ENCODE results near the gene ARHGEF35.
"Not testable (repeated sequence)": the region's sequence is repeated elsewhere in the genome, so short reads cannot be mapped to it uniquely, and the experiment has no call there.

The ARHGEF35 gene

GRCh38 chr7:144201978-144202377, 6.3 kb upstream of the ARHGEF35 start:
- H3K9me3 ChIP-seq; H3K36me3 ChIP-seq (replicated peaks); H3K4me3 ChIP-seq; H3K4me1 ChIP-seq; in situ Hi-C loops (cut with MboI; ENCODE audit: low sequenced_read_pairs); DNase-seq (ENCODE audit: low spot score in 2 of 2); H3K27me3 ChIP-seq (ENCODE audit: low read depth): not testable (repeated sequence)

- H3K4me3 ChIP-seq; H3K9me3 ChIP-seq; H3K36me3 ChIP-seq (replicated peaks); H3K4me1 ChIP-seq; in situ Hi-C loops (cut with MboI; ENCODE audit: low sequenced_read_pairs); DNase-seq (ENCODE audit: low spot score in 2 of 2); H3K27me3 ChIP-seq (ENCODE audit: low read depth): not testable (repeated sequence)
Observed at GRCh38 chr7:144198934-144199333, 3.3 kb upstream of the ARHGEF35 start.

GRCh38 chr7:144194453-144194852, 1.2 kb downstream of the ARHGEF35 start:
- in situ Hi-C loops (cut with MboI; ENCODE audit: low sequenced_read_pairs); H3K4me3 ChIP-seq; H3K27me3 ChIP-seq (ENCODE audit: low read depth); H3K9me3 ChIP-seq; DNase-seq (ENCODE audit: low spot score in 2 of 2); H3K36me3 ChIP-seq (replicated peaks); H3K4me1 ChIP-seq: not testable (repeated sequence)

- H3K4me1 ChIP-seq; H3K4me3 ChIP-seq; DNase-seq (ENCODE audit: low spot score in 2 of 2); H3K27me3 ChIP-seq (ENCODE audit: low read depth); H3K9me3 ChIP-seq; H3K36me3 ChIP-seq (replicated peaks); in situ Hi-C loops (cut with MboI; ENCODE audit: low sequenced_read_pairs): not testable (repeated sequence)
Observed at GRCh38 chr7:144193782-144194181, 1.9 kb downstream of the ARHGEF35 start.

GRCh38 chr7:144188578-144189171, 7.0 kb downstream of the ARHGEF35 start:
- H3K9me3 ChIP-seq; H3K36me3 ChIP-seq (replicated peaks); DNase-seq (ENCODE audit: low spot score in 2 of 2); H3K4me1 ChIP-seq; H3K27me3 ChIP-seq (ENCODE audit: low read depth); in situ Hi-C loops (cut with MboI; ENCODE audit: low sequenced_read_pairs); H3K4me3 ChIP-seq: not testable (repeated sequence)

- H3K36me3 ChIP-seq (replicated peaks); H3K4me1 ChIP-seq; H3K9me3 ChIP-seq; H3K4me3 ChIP-seq; H3K27me3 ChIP-seq (ENCODE audit: low read depth); DNase-seq (ENCODE audit: low spot score in 2 of 2); in situ Hi-C loops (cut with MboI; ENCODE audit: low sequenced_read_pairs): not testable (repeated sequence)
Observed at GRCh38 chr7:144187848-144188247, 7.8 kb downstream of the ARHGEF35 start.

GRCh38 chr7:144183166-144183565, 12.5 kb downstream of the ARHGEF35 start, which contains the start of gene CTAGE4:
TSS of gene CTAGE4 (plus strand) at chr7:144183466. CDS start at chr7:144183504, 38 bp downstream.
- DNase-seq (ENCODE audit: low spot score in 2 of 2); H3K27me3 ChIP-seq (ENCODE audit: low read depth); H3K9me3 ChIP-seq; H3K4me3 ChIP-seq; in situ Hi-C loops (cut with MboI; ENCODE audit: low sequenced_read_pairs); H3K4me1 ChIP-seq; H3K36me3 ChIP-seq (replicated peaks): not testable (repeated sequence)

GRCh38 chr7:144179165-144179479, 16.5 kb downstream of the ARHGEF35 start:
- H3K36me3 ChIP-seq (replicated peaks); H3K9me3 ChIP-seq; H3K4me3 ChIP-seq; H3K27me3 ChIP-seq (ENCODE audit: low read depth); in situ Hi-C loops (cut with MboI; ENCODE audit: low sequenced_read_pairs); DNase-seq (ENCODE audit: low spot score in 2 of 2); H3K4me1 ChIP-seq: not testable (repeated sequence)

- in situ Hi-C loops (cut with MboI; ENCODE audit: low sequenced_read_pairs); H3K9me3 ChIP-seq; H3K36me3 ChIP-seq (replicated peaks); H3K4me3 ChIP-seq; H3K4me1 ChIP-seq; H3K27me3 ChIP-seq (ENCODE audit: low read depth): not testable (repeated sequence)
- peak in 1 of 2 experiments; percentile 16 for DNase-seq (ENCODE audit: low spot score in 2 of 2)
Observed at GRCh38 chr7:144178380-144179164, 17.1 kb downstream of the ARHGEF35 start.

GRCh38 chr7:144174613-144175012, 21.0 kb downstream of the ARHGEF35 start:
- Histone ChIP-seq H3K4me1 (no peaks in the 10 kb centered on the region), H3K4me3 (no peak overlapping the region), H3K9me3 (no peaks in the 10 kb centered on the region), H3K36me3 (replicated peaks) (no peaks in the 10 kb centered on the region), H3K27me3 (ENCODE audit: low read depth) (no peaks in the 10 kb centered on the region)
- in situ Hi-C loops (cut with MboI; ENCODE audit: low sequenced_read_pairs): no loop called here
- no peak for DNase-seq (ENCODE audit: low spot score in 2 of 2)

GRCh38 chr7:144171594-144172350, 23.9 kb downstream of the ARHGEF35 start:
- DNase-seq (ENCODE audit: low spot score in 2 of 2); H3K36me3 ChIP-seq (replicated peaks); H3K4me3 ChIP-seq; H3K9me3 ChIP-seq; H3K4me1 ChIP-seq; in situ Hi-C loops (cut with MboI; ENCODE audit: low sequenced_read_pairs); H3K27me3 ChIP-seq (ENCODE audit: low read depth): not testable (repeated sequence)

- DNase-seq (ENCODE audit: low spot score in 2 of 2): no peak
- H3K4me3 ChIP-seq: no peak overlapping the region
- H3K9me3 ChIP-seq: no peaks in the 10 kb centered on the region
- in situ Hi-C loops (cut with MboI; ENCODE audit: low sequenced_read_pairs): no loop called here
- H3K27me3 ChIP-seq (ENCODE audit: low read depth): no peaks in the 10 kb centered on the region
- no peaks in the 10 kb centered on the region for H3K36me3 ChIP-seq (replicated peaks)
- H3K4me1 ChIP-seq: no peaks in the 10 kb centered on the region
Observed at GRCh38 chr7:144164784-144165183, 30.8 kb downstream of the ARHGEF35 start.

GRCh38 chr7:144158861-144159260, 36.8 kb downstream of the ARHGEF35 start:
- no peak for DNase-seq (ENCODE audit: low spot score in 2 of 2)
- no peaks in the 10 kb centered on the region for H3K27me3 ChIP-seq (ENCODE audit: low read depth)
- in situ Hi-C loops (cut with MboI; ENCODE audit: low sequenced_read_pairs): no loop called here
- H3K9me3 ChIP-seq: no peaks in the 10 kb centered on the region
- no peaks in the 10 kb centered on the region for H3K4me1 ChIP-seq
- H3K36me3 ChIP-seq (replicated peaks): no peaks in the 10 kb centered on the region
- H3K4me3 ChIP-seq: no peak overlapping the region

GRCh38 chr7:144148224-144148827, 47.3 kb downstream of the ARHGEF35 start:
- no peaks in the 10 kb centered on the region for H3K9me3 ChIP-seq
- H3K4me3 ChIP-seq: no peak overlapping the region
- H3K36me3 ChIP-seq (replicated peaks): no peaks in the 10 kb centered on the region
- in situ Hi-C loops (cut with MboI; ENCODE audit: low sequenced_read_pairs): no loop called here
- H3K27me3 ChIP-seq (ENCODE audit: low read depth): no peaks in the 10 kb centered on the region
- no peak for DNase-seq (ENCODE audit: low spot score in 2 of 2)
- H3K4me1 ChIP-seq: no peaks in the 10 kb centered on the region

Data from HAP-1 (cell line).